ENCODE data around the gene STRN3.
A peak's percentile ranks its signal among the peaks of the same experiment; 100 is the strongest.
"Not testable (repeated sequence)": the region's sequence is repeated elsewhere in the genome, so short reads cannot be mapped to it uniquely, and the experiment has no call there.

STRN3 gene

DNA sequence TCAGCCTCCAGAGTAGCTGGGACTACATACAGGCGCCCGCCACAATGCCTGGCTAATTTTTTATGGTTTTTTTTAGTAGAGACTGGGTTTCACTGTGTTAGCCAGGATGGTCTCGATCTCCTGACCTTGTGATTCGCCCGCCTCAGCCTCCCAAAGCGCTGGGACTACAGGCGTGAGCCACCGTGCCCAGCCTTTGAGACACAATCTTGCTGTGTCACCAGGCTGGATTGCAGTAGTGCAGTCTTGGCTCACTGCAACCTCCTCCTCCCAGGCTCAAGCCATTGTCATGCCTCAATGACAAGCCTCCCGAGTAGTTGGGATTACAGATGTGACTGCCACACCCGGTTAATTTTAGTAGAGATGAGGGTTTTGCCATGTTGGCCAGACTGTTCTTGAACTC, 21.3 kb upstream of the STRN3 start:
- peaks cover 10% of the 10 kb centered on the region for H3K36me3 Mint-ChIP-seq
- H3K9me3 Mint-ChIP-seq = no peaks in the 10 kb centered on the region
- no peak overlapping the region for H3K4me3 Mint-ChIP-seq
- DNase-seq (ENCODE audit: low spot score in 2 of 2) (no peak), ATAC-seq (ENCODE audit: low read depth) (no peak)
- H3K27me3 Mint-ChIP-seq = no peaks in the 10 kb centered on the region
- H3K4me1 Mint-ChIP-seq = no peaks in the 10 kb centered on the region
- H3K27ac Mint-ChIP-seq = no peak overlapping the region

- no peak for DNase-seq (ENCODE audit: low spot score in 2 of 2)
- H3K4me3 Mint-ChIP-seq = no peak overlapping the region
- H3K36me3 Mint-ChIP-seq = peaks cover 7% of the 10 kb centered on the region
- no peak for ATAC-seq (ENCODE audit: low read depth)
- no peaks in the 10 kb centered on the region for H3K4me1 Mint-ChIP-seq
- no peaks in the 10 kb centered on the region for H3K9me3 Mint-ChIP-seq
- no peaks in the 10 kb centered on the region for H3K27me3 Mint-ChIP-seq
- no peak overlapping the region for H3K27ac Mint-ChIP-seq
Observed at GRCh38 chr14:31045501-31046080, 19.4 kb upstream of the STRN3 start.

GRCh38 chr14:31043379-31043778, 17.2 kb upstream of the STRN3 start:
- H3K27ac Mint-ChIP-seq = no peak overlapping the region

DNA sequence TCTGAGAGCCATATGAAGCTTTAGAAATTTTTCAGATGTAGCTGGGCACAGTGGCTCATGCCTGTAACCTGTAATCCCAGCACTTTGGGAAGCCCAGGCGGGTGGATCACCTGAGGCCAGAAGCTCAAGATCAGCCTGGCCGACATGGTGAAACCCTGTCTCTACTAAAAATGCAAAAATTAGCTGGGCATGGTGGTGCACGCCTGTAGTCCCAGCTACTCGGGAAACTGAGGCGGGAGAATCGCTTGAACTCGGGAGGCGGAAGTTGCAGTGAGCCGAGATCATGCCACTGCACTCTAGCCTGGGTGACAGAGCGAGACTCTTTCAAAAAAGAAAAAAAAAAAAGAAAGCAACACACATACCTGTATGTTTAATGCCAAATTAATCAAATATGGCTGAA, 16.7 kb upstream of the STRN3 start:
- not testable (repeated sequence) for H3K27me3 Mint-ChIP-seq, H3K4me1 Mint-ChIP-seq

More at GRCh38 chr14:31043379-31043778, 17.2 kb upstream of the STRN3 start:
- Mint-ChIP-seq H3K9me3 (no peaks in the 10 kb centered on the region), H3K27me3 (no peaks in the 10 kb centered on the region), H3K36me3 (peaks cover 6% of the 10 kb centered on the region), H3K4me3 (no peak overlapping the region), H3K4me1 (no peaks in the 10 kb centered on the region)
- DNase-seq (ENCODE audit: low spot score in 2 of 2) (no peak), ATAC-seq (ENCODE audit: low read depth) (no peak)

DNA sequence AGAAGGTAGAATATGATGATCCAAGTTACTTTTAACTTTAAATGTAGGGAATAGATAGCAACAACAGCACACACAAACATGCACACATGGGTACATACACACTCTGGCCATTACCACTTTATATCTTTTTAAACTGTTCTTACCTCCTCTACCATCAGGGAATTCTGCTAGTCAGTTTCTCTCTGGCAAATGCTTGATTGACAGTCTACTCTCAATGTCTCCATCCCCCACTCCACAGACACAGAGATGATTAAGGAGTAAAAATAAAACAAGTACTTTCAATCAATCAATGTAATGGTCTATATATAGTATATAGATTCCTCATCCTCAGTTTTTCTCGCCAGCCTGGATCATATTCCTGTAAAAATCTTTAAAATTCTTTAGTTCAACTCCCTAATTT, 16.1 kb upstream of the STRN3 start:
- no peaks in the 10 kb centered on the region for H3K4me1 Mint-ChIP-seq
- no peak for DNase-seq (ENCODE audit: low spot score in 2 of 2)
- no peak overlapping the region for H3K4me3 Mint-ChIP-seq
- peaks cover 8% of the 10 kb centered on the region for H3K36me3 Mint-ChIP-seq
- H3K27me3 Mint-ChIP-seq = no peaks in the 10 kb centered on the region
- no peaks in the 10 kb centered on the region for H3K9me3 Mint-ChIP-seq
- H3K27ac Mint-ChIP-seq = no peak overlapping the region
- ATAC-seq (ENCODE audit: low read depth) = no peak

More for the DNA sequence above, 16.7 kb upstream of the STRN3 start:
- DNase-seq (ENCODE audit: low spot score in 2 of 2); H3K36me3 Mint-ChIP-seq; H3K4me3 Mint-ChIP-seq; H3K9me3 Mint-ChIP-seq; ATAC-seq (ENCODE audit: low read depth); H3K27ac Mint-ChIP-seq: not testable (repeated sequence)

- Mint-ChIP-seq H3K9me3 (no peaks in the 10 kb centered on the region), H3K27me3 (no peaks in the 10 kb centered on the region), H3K36me3 (peaks cover 2% of the 10 kb centered on the region), H3K27ac (no peak overlapping the region), H3K4me1 (no peaks in the 10 kb centered on the region), H3K4me3 (no peak overlapping the region)
- ATAC-seq (ENCODE audit: low read depth) = no peak
- no peak for DNase-seq (ENCODE audit: low spot score in 2 of 2)
Observed at GRCh38 chr14:31038521-31039166, 12.5 kb upstream of the STRN3 start.

DNA sequence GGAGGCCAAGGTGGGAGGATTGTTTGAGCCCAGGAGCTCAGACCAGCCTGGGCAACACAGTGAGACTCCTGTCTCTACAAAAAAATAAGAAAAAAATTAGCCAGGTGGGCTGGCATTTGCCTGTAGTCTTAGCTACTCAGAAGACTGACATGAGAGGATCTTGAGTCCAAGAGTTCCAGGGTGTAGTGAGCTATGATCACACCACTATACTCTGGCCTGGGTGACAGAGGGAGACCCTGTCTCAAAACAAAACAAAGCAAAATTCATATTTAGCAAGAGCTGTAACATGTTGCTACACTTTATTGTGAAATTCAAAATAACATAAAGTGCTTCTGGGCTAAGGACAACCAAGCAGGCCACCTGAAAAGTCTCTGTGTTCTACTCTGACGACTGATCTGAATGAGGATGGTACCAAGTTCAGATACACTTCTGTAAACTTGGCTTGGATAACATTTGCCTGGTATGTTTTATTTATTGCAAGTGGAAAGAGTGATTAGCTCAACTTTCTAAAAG, 11.6 kb upstream of the STRN3 start:
- Mint-ChIP-seq H3K36me3 (peaks cover 2% of the 10 kb centered on the region), H3K4me3 (no peak overlapping the region), H3K27me3 (no peaks in the 10 kb centered on the region), H3K4me1 (peaks cover 7% of the 10 kb centered on the region), H3K9me3 (no peaks in the 10 kb centered on the region), H3K27ac (no peak overlapping the region)
- ATAC-seq (ENCODE audit: low read depth) (no peak), DNase-seq (ENCODE audit: low spot score in 2 of 2) (no peak)

GRCh38 chr14:31036552-31036951, 10.4 kb upstream of the STRN3 start:
- Mint-ChIP-seq H3K27ac (no peak overlapping the region), H3K36me3 (peaks cover 2% of the 10 kb centered on the region), H3K4me3 (no peak overlapping the region), H3K27me3 (no peaks in the 10 kb centered on the region), H3K9me3 (no peaks in the 10 kb centered on the region), H3K4me1 (peaks cover 11% of the 10 kb centered on the region)
- DNase-seq (ENCODE audit: low spot score in 2 of 2) (no peak), ATAC-seq (ENCODE audit: low read depth) (no peak)

DNA sequence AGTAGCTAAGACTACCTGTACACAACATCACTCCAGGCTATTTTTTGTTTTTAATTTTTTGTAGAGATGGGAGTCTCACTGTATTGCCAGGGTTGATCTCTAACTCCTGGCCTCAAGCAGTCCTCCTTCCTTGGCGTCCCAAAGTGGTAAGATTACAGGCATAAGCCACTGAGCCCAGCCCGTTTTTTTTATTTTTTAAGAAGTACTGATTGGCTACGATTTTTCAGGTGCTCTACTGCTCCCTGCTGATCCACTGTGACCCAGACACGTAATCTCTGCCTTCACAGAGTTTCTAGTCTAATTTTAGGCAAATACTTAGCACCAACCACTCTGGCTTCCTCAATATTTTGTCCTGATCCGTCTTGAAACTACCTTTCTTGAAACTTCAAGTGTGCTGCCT, 4.3 kb upstream of the STRN3 start:
- H3K4me3 Mint-ChIP-seq = no peak overlapping the region
- no peaks in the 10 kb centered on the region for H3K9me3 Mint-ChIP-seq
- H3K4me1 Mint-ChIP-seq = peaks cover 21% of the 10 kb centered on the region
- no peak overlapping the region for H3K27ac Mint-ChIP-seq
- H3K27me3 Mint-ChIP-seq = no peaks in the 10 kb centered on the region
- DNase-seq (ENCODE audit: low spot score in 2 of 2) (no peak), ATAC-seq (ENCODE audit: low read depth) (no peak)
- no peaks in the 10 kb centered on the region for H3K36me3 Mint-ChIP-seq

GRCh38 chr14:31029016-31029970, 3.1 kb upstream of the STRN3 start:
- H3K27ac Mint-ChIP-seq = no peak overlapping the region
- ATAC-seq (ENCODE audit: low read depth) = no peak
- no peak for DNase-seq (ENCODE audit: low spot score in 2 of 2)
- H3K9me3 Mint-ChIP-seq = no peaks in the 10 kb centered on the region
- no peaks in the 10 kb centered on the region for H3K36me3 Mint-ChIP-seq
- H3K4me1 Mint-ChIP-seq = peaks cover 29% of the 10 kb centered on the region
- no peaks in the 10 kb centered on the region for H3K27me3 Mint-ChIP-seq
- no peak overlapping the region for H3K4me3 Mint-ChIP-seq

DNA sequence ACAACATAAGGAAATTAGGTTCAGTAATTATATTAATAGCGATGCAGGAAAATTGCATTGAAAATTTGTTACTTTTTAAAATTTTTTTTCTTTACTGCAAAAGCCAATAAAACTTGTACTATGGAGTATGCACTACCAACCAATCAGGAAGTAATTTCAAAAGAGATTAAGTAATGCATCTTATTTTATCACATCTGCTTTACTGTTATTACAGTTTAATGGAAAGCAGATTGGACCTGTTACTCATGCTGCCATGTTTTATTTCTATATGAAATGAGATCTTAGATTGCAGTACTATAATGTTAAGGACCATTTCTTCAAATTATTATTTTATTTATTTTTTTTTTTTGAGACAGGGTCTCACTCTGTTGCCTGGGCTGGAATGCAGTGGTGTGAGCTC, 1.7 kb upstream of the STRN3 start:
- peaks cover 30% of the 10 kb centered on the region for H3K4me1 Mint-ChIP-seq
- H3K27me3 Mint-ChIP-seq = no peaks in the 10 kb centered on the region
- DNase-seq (ENCODE audit: low spot score in 2 of 2) (no peak), ATAC-seq (ENCODE audit: low read depth) (no peak)
- no peak overlapping the region for H3K4me3 Mint-ChIP-seq
- no peaks in the 10 kb centered on the region for H3K36me3 Mint-ChIP-seq
- no peaks in the 10 kb centered on the region for H3K9me3 Mint-ChIP-seq
- H3K27ac Mint-ChIP-seq = no peak overlapping the region

- Mint-ChIP-seq H3K36me3 (peaks cover under 1% of the 10 kb centered on the region), H3K9me3 (no peaks in the 10 kb centered on the region), H3K27ac (peak overlapping the region; percentile 97), H3K27me3 (no peaks in the 10 kb centered on the region), H3K4me3 (peak overlapping the region; percentile 98), H3K4me1 (peaks cover 26% of the 10 kb centered on the region)
- ATAC-seq (ENCODE audit: low read depth) (peak; percentile 90), DNase-seq (ENCODE audit: low spot score in 2 of 2) (peak; percentile 88 to 91)
Observed at GRCh38 chr14:31026450-31027235, 464 bp upstream of the STRN3 start.

DNA sequence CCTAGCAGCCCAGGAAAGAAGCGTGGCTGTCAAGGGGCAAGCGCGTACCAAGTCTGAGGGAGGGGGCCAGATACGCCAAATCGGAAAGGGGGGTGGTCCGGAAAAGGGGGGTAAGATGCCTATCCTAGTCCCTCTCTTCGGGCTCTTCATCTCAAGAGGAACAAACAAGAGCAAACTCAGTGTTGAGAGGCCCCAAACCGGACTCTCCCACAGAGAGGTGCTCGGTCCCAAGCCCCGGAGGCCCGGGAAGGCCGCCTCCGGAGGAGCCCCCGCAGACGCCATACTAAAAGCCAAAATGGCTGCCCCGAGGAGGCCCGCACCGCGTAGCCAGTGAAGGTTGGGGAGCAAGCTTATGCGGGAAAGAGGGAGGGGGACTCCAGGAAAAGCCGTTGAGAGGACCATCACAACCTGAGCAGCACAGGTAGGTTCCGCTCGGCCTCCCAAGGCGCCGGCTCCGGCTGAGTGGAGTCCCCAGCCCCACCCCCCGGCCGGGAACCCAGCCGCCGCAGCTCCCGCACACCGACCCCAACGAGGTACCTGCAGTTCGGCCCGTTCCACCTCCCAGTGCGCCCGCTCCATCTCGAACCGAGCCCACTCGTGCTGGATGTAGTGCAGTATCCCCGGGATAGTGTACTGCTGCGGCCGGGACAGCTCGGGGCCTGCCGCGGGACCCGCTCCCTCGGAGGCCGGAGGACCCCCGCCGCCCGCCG, 657 bp downstream of the STRN3 start, which contains the start of gene AP4S1:
Gene AP4S1 (plus strand): TSS at position 283 of the 710 bp plus-strand sequence. CDS start 40,548 bp downstream, outside the sequence.
- H3K4me3 Mint-ChIP-seq = peak within 1 kb of the TSS; percentile 98
- H3K36me3 Mint-ChIP-seq = peaks cover 7% of the 10 kb centered on the region
- H3K27ac Mint-ChIP-seq = peak within 1 kb of the TSS; percentile 97
- ATAC-seq (ENCODE audit: low read depth) (peak; percentile 25), DNase-seq (ENCODE audit: low spot score in 2 of 2) (peak; percentile 37 to 63)
- no peaks in the 10 kb centered on the region for H3K9me3 Mint-ChIP-seq
- H3K27me3 Mint-ChIP-seq = no peaks in the 10 kb centered on the region
- H3K4me1 Mint-ChIP-seq = peaks cover 25% of the 10 kb centered on the region

All from memory B cell (primary cell).